ENCODE results near the gene SPI1.

SPI1 gene

GRCh38 chr11:47395223-47396048 is 17.1 kb upstream of the SPI1 start:
- H3K4me3 ChIP-seq (replicated peaks; ENCODE audit: low read depth, low read length) = no peak overlapping the region
- no peak for TF ChIP-seq CTCF (IDR thresholded peaks at IDR 0.05; ENCODE audit: low read length, missing control alignments)
- DNase-seq (ENCODE audit: low read depth) = no peak

- peak; percentile 73 for DNase-seq (ENCODE audit: low read depth)
- TF ChIP-seq CTCF (IDR thresholded peaks at IDR 0.05; ENCODE audit: low read length, missing control alignments) = no peak
- H3K4me3 ChIP-seq (replicated peaks; ENCODE audit: low read depth, low read length) = no peak overlapping the region
These were observed 16.2 kb upstream of the SPI1 start for GRCh38 chr11:47394322-47395222.

GRCh38 chr11:47394050-47394321 is 15.6 kb upstream of the SPI1 start:
- no peak overlapping the region for H3K4me3 ChIP-seq (replicated peaks; ENCODE audit: low read depth, low read length)
- no peak for DNase-seq (ENCODE audit: low read depth)
- no peak for TF ChIP-seq CTCF (IDR thresholded peaks at IDR 0.05; ENCODE audit: low read length, missing control alignments)

- no peak overlapping the region for H3K4me3 ChIP-seq (replicated peaks; ENCODE audit: low read depth, low read length)
- peak; percentile 37 for DNase-seq (ENCODE audit: low read depth)
- TF ChIP-seq CTCF (IDR thresholded peaks at IDR 0.05; ENCODE audit: low read length, missing control alignments) = no peak
These were observed 15.1 kb upstream of the SPI1 start for GRCh38 chr11:47393163-47394049.

GRCh38 chr11:47392546-47393162 is 14.3 kb upstream of the SPI1 start:
- TF ChIP-seq CTCF (IDR thresholded peaks at IDR 0.05; ENCODE audit: low read length, missing control alignments) = no peak
- DNase-seq (ENCODE audit: low read depth) = no peak
- H3K4me3 ChIP-seq (replicated peaks; ENCODE audit: low read depth, low read length) = no peak overlapping the region

DNA sequence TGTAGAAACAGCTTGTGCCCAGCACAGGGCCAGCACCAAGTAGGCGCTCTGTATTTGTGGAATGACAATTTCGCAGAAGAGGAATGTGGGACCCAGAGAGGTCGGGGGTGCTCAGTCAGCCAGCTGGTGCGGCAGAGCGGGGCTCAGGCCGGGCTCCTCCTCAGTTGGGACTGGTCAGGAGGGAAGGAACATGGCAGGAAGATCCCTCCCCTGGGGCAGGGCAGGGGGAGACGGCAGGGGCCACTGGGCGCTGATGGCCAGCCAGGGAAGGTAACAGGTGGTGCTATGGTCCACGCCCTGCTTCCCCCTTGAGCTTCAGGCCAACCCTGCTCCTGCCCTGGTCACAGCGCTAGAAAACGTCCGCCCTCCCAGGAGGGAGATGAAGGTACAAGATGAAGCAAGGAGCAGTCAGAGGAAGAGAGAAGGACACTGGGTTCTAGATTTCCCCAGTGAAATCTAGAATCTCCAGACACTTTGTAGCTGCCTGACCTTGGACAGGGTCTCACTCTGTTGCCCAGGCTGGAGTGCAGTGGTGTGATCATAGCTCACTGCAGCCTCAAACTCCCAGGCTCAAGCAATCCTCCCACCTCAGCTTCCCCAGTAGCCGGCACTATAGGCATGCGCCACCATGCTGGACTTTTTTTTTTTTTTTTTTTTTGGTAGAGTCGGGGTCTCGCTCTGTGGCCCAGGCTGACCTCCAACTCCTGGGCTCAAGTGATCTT is 13.5 kb upstream of the SPI1 start:
- no peak for DNase-seq (ENCODE audit: low read depth)

More for the DNA sequence above, 13.5 kb upstream of the SPI1 start:
- no peak overlapping the region for H3K4me3 ChIP-seq (replicated peaks; ENCODE audit: low read depth, low read length)
- TF ChIP-seq CTCF (IDR thresholded peaks at IDR 0.05; ENCODE audit: low read length, missing control alignments) = no peak

Measured in fibroblast of pulmonary artery (primary cell).